A549 treated with CpdA at 1 μM for 4 hours (cell line): Measurements from ENCODE around the gene CCR6. TPM values are rescaled to one million over a fixed set of nuclear protein-coding genes. Genes with fewer than 3 reads are reported as not detected.

Source experiments
- total RNA-seq: library from RNA; stranded (reverse); fragments of 200-300 nt; extraction: Qiagen RNA extraction; gene quantifications from 5 replicates; pipeline ENCODE4 v1.2.3, GENCODE V29; 2022; ENCODE audit warnings: low read depth

Gene CCR6
- total RNA-seq: 0.05 TPM in 1 of 5 replicates, not detected in the others

DNA sequence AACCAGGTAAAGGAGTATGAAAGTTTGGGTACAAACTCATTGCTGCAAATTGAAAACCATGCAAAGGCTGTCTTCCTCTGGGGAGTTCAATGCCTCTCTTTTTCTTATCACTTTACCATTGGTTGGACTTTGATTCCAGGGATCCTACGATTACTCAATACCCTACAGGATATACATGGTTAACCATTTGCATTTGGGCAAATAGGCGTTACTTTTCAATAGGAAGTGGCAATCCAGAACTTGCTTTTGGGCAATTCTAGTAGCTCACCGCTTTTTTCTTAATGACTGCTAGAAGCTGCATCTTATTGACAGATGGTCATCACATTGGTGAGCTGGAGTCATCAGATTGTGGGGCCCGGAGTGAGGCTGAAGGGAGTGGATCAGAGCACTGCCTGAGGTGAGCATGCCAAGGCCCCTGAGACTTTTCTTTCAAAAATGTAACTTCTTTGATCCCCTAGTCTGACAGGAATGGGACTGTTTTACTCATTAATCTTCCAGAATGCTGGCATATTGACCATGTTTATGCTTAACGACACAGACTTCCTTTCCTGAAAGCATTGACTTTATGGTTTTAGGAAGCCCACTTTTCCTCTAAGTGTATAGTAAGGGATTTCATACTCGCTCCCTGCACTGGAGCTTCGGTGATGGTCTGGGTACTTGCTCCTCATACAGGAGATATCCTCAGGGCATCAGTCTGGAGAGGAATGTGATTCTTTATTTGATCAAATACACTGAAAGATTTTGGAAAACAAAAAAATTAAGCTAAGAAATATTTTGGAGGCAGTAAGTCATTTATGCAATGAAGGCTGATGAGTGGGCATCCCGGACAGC is at the start of gene CCR6:
CCR6 (plus strand) TSS at position 270 of the 831 bp plus-strand sequence. CDS start 13,039 bp downstream, outside the sequence.

DNA sequence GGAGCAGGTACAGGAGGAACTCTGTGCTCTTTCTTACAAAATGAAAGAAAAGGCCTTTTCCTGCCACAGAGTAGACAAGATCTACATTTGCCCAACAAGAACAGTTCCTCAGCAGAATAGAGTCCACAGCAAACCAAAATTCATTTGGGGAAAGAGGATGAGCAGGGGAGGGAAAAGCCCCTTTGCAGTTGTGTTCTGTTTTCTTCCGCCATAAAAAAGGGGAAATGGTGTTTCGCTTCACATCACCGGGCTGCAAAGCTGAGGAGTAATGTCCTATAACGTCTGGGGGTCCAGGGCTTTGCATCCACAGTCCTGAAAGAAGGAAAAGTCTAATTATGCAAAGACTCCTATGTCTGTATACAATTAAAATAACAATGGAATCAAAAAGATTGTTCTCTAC is 35.0 kb downstream of the CCR6 start, which contains the start of gene GPR31:
GPR31 (minus strand) TSS at position 118 of the 400 bp plus-strand sequence. CDS start 149 bp downstream, outside the sequence.

Other genes with a start within 250 kb of the CCR6 start
- gene RNASET2, start 166.5 kb upstream of the CCR6 start, total RNA-seq: 11.3 to 14.8 TPM (median 13.2 TPM) in 5 replicates
- gene CEP43, start 123.7 kb upstream of the CCR6 start, total RNA-seq: 9.3 to 11.3 TPM (median 10.5 TPM) in 5 replicates
- not detected in 5 replicates for gene GPR31, start 34.9 kb downstream of the CCR6 start, total RNA-seq
- not detected in 5 replicates for gene UNC93A, start 168.2 kb downstream of the CCR6 start, total RNA-seq
- not detected in 5 replicates for gene TTLL2, start 202.0 kb downstream of the CCR6 start, total RNA-seq